C4-2B (cell line): Measurements from ENCODE around the gene EIF1AX.

Experiments used
- CTCF ChIP-seq: fragments of 450-650 bp; conservative IDR thresholded peaks from 2 replicates; pipeline ENCODE4 v1.5.1; 2017; ENCODE audit warnings: mild to moderate bottlenecking
- ZFX ChIP-seq: fragments of 450-650 bp; IDR thresholded peaks from 2 replicates; pipeline ENCODE4 v1.6.1; 2017

- TF ChIP-seq CTCF (no peak), ZFX (no peak)
Measured at GRCh38 chrX:20189171-20189570, 47.5 kb upstream of the EIF1AX start.
